Fibroblast of mammary gland (primary cell): ENCODE data around the gene SIK1.
"Not testable (repeated sequence)": the region's sequence is repeated elsewhere in the genome, so short reads cannot be mapped to it uniquely, and the experiment has no call there.

Source experiments
- DNase-seq: peaks from one replicate; pipeline ENCODE4 v3.0.0-alpha.2; 2010; ENCODE audit warnings: low read depth
- H3K4me3 ChIP-seq: 2 replicates; pipeline ENCODE4 v1.5.1; 2011; ENCODE audit warnings: low read depth, mild to moderate bottlenecking, low read length, moderate library complexity; ENCODE audit not compliant: control insufficient read depth

Gene SIK1

GRCh38 chr21:43446277-43446932 lies 19.5 kb upstream of the SIK1 start:
- not testable (repeated sequence) for DNase-seq, H3K4me3 ChIP-seq

- not testable (repeated sequence) for H3K4me3 ChIP-seq, DNase-seq
Measured at GRCh38 chr21:43444524-43444923, 17.6 kb upstream of the SIK1 start.

GRCh38 chr21:43442571-43442970 lies 15.6 kb upstream of the SIK1 start:
- H3K4me3 ChIP-seq, DNase-seq: not testable (repeated sequence)

- DNase-seq, H3K4me3 ChIP-seq: not testable (repeated sequence)
Measured at GRCh38 chr21:43440835-43441727, 14.2 kb upstream of the SIK1 start.

GRCh38 chr21:43439316-43440075 lies 12.6 kb upstream of the SIK1 start:
- DNase-seq, H3K4me3 ChIP-seq: not testable (repeated sequence)

GRCh38 chr21:43436272-43436671 lies 9.3 kb upstream of the SIK1 start:
- not testable (repeated sequence) for DNase-seq, H3K4me3 ChIP-seq

- not testable (repeated sequence) for H3K4me3 ChIP-seq, DNase-seq
Measured at GRCh38 chr21:43433340-43434136, 6.6 kb upstream of the SIK1 start.

- DNase-seq, H3K4me3 ChIP-seq: not testable (repeated sequence)
Measured at GRCh38 chr21:43430830-43431416, 4.0 kb upstream of the SIK1 start.

- not testable (repeated sequence) for DNase-seq, H3K4me3 ChIP-seq
Measured at GRCh38 chr21:43428964-43429363, 2.0 kb upstream of the SIK1 start.

GRCh38 chr21:43427242-43427559 lies 270 bp upstream of the SIK1 start:
- H3K4me3 ChIP-seq, DNase-seq: not testable (repeated sequence)

- not testable (repeated sequence) for DNase-seq, H3K4me3 ChIP-seq
Measured at GRCh38 chr21:43426004-43426403, 927 bp downstream of the SIK1 start.

GRCh38 chr21:43419475-43419874 lies 7.5 kb downstream of the SIK1 start:
- H3K4me3 ChIP-seq, DNase-seq: not testable (repeated sequence)

- not testable (repeated sequence) for H3K4me3 ChIP-seq, DNase-seq
Measured at GRCh38 chr21:43414576-43414975, 12.4 kb downstream of the SIK1 start.

GRCh38 chr21:43412020-43412788 lies 14.7 kb downstream of the SIK1 start:
- DNase-seq, H3K4me3 ChIP-seq: not testable (repeated sequence)

- not testable (repeated sequence) for H3K4me3 ChIP-seq, DNase-seq
Measured at GRCh38 chr21:43410456-43411068, 16.4 kb downstream of the SIK1 start.

- not testable (repeated sequence) for H3K4me3 ChIP-seq, DNase-seq
Measured at GRCh38 chr21:43407139-43407538, 19.8 kb downstream of the SIK1 start.

GRCh38 chr21:43404450-43404849 lies 22.5 kb downstream of the SIK1 start:
- not testable (repeated sequence) for DNase-seq, H3K4me3 ChIP-seq
